Left lung (tissue), 10 donors: Measurements from ENCODE around the gene FAM193A. TPM values are rescaled to one million over a fixed set of nuclear protein-coding genes. Genes with fewer than 3 reads are reported as not detected.

Source experiments
- ATAC-seq: fragments of 200-7000 bp; cut with Tn5 transposase; one replicate; pipeline ENCODE4 v1.9.1; 2020; ENCODE audit warnings: moderate library complexity
- DNase-seq, 4 donors: peaks; one replicate each; pipeline ENCODE4 v3.0.0-alpha.2; 2013 to 2020
- H3K27ac ChIP-seq, 2 donors: fragments of 200-600 bp; sonication (generic) in 1 of 2; one replicate each; pipeline versions ENCODE4 v1.5.0 to v1.8.0; 2020 to 2021
- H3K27me3 ChIP-seq, 2 donors: fragments of 200-600 bp; sonication (generic) in 1 of 2; one replicate each; pipeline versions ENCODE4 v1.5.0 to v1.8.0; 2020 to 2021
- H3K36me3 ChIP-seq, 2 donors: fragments of 200-600 bp; sonication (generic) in 1 of 2; one replicate each; pipeline versions ENCODE4 v1.5.0 to v1.8.0; 2020 to 2021
- H3K4me1 ChIP-seq, 2 donors: fragments of 200-600 bp; one replicate each; pipeline ENCODE4 v1.8.0; 2021
- H3K4me3 ChIP-seq, 2 donors: fragments of 200-600 bp; sonication (generic) in 1 of 2; one replicate each; pipeline versions ENCODE4 v1.5.0 to v1.8.0; 2020 to 2021; ENCODE audit warnings: mild to moderate bottlenecking in 1 of 2
- H3K9me3 ChIP-seq, 2 donors: fragments of 200-600 bp; sonication (generic) in 1 of 2; one replicate each; pipeline versions ENCODE4 v1.5.0 to v1.8.0; 2020 to 2021
- intact Hi-C, 2 donors: fragments of 100-400 bp; cut with DNase I; formaldehyde crosslinking; loops; one replicate each; pipeline versions ENCODE4 v1.11.2 to v1.14.2; 2022
- polyA plus RNA-seq, 6 donors: library from polyadenylated mRNA; unstranded; fragments of 120-200 nt; gene quantifications; one replicate each; pipeline ENCODE4 v1.2.1, GENCODE V29; 2013; ENCODE audit not compliant: insufficient read length in 6 of 6
- total RNA-seq, 2 donors: library from RNA; stranded (reverse); fragmentation: NEBNext Ultra II Directional; extraction: Animal tissue kit (Norgen Biotek cat#: 25700); gene quantifications; one replicate each; pipeline ENCODE4 v1.2.1, GENCODE V29; 2021
- TF ChIP-seq, protein P1 (sequence below), 2 donors: fragments of 200-600 bp; sonication (generic) in 1 of 2; IDR thresholded peaks; one replicate each; pipeline versions ENCODE4 v1.5.0 to v1.8.0; 2021; ENCODE audit warnings: antibody characterized with exemption in 2 of 2
- donor health status: DM: no; HTN: yes; CAD: no.
- donor health status: DM: no; HTN: no; CAD: no.

The FAM193A gene
- total and polyA plus RNA-seq, 8 donors: 22.3 to 35.9 (median 30.6) TPM

DNA sequence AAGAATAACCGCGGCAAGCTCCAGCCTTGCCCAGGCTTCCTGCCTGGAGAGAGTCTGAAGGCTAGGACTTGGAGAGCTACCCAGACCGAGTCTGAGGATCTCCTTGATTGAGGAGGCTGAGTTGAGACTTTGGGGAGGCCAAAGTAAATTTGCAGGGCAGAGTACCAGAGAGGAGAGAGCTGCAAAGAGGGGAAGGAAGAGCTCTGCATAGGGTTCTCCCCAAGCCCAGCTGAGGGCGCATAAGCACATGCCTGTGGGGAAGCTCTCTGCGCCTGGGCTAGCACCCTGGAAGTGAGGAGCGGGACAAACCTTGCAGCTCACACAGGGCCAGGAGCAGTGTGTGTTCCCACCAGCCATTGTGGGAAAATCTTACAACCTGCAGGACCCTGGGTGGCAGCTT, 56.1 kb downstream of the FAM193A start:
- Histone ChIP-seq H3K4me1 (peaks cover 24 to 70% of the 10 kb centered on the region in 2 donors), H3K4me3 (no peak overlapping the region), H3K36me3 (peaks cover 0 to 12% of the 10 kb centered on the region in 2 donors), H3K27me3 (no peaks in the 10 kb centered on the region), H3K9me3 (no peaks in the 10 kb centered on the region), H3K27ac (peak overlapping the region in 1 of 2 donors; percentile 71)
- TF ChIP-seq, protein P1, sequence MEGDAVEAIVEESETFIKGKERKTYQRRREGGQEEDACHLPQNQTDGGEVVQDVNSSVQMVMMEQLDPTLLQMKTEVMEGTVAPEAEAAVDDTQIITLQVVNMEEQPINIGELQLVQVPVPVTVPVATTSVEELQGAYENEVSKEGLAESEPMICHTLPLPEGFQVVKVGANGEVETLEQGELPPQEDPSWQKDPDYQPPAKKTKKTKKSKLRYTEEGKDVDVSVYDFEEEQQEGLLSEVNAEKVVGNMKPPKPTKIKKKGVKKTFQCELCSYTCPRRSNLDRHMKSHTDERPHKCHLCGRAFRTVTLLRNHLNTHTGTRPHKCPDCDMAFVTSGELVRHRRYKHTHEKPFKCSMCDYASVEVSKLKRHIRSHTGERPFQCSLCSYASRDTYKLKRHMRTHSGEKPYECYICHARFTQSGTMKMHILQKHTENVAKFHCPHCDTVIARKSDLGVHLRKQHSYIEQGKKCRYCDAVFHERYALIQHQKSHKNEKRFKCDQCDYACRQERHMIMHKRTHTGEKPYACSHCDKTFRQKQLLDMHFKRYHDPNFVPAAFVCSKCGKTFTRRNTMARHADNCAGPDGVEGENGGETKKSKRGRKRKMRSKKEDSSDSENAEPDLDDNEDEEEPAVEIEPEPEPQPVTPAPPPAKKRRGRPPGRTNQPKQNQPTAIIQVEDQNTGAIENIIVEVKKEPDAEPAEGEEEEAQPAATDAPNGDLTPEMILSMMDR (IDR thresholded peaks at IDR 0.05): no peak
- intact Hi-C loops: no loop called here
- DNase-seq (no peak), ATAC-seq (peak; percentile 41)

DNA sequence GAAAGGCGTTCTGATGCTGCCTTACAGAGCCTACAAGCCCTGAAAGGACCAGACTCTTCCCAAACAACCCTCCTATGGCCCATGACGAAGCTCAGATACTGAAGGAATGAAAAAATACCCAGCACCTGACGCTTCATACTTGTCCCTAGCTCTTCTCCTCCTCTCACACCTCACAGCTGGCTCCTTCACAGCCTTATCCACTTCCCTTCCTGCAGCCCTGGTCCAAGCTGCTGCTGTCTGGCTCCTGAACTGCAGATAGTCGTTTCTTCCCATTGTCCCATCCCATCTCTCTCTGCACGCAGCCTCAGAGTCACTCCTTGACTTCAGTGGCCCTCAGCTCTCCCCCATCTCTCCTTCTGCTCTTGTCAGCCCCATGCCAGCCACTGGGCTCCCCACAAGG, 56.6 kb downstream of the FAM193A start:
- intact Hi-C loops: no loop called here
- Histone ChIP-seq H3K27ac (peak overlapping the region in 1 of 2 donors; percentile 71), H3K36me3 (peaks cover 0 to 12% of the 10 kb centered on the region in 2 donors), H3K4me1 (peaks cover 24 to 70% of the 10 kb centered on the region in 2 donors), H3K4me3 (no peak overlapping the region), H3K9me3 (no peaks in the 10 kb centered on the region), H3K27me3 (no peaks in the 10 kb centered on the region)
- TF ChIP-seq, protein P1 (IDR thresholded peaks at IDR 0.05): no peak
- no peak for DNase-seq
- no peak for ATAC-seq

DNA sequence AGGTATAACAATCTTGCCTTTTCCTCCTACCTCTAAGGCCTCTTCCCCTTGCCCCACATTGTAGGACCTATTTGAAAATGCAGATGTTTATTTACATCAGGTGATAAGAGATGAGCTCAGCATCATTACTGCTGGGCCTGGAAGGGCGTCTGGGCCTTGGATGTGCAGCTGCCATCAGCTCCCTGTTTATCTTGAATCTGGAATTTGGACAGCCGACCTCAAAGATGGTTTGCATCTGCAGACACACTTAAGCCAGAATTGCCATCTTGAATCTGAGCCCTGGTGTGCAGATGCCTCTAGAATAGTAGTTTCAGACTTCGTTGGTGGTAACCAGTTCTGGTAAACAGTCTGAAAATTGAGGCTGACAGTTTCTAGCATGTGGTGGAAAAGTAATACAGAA, 59.0 kb downstream of the FAM193A start:
- Histone ChIP-seq H3K9me3 (no peaks in the 10 kb centered on the region), H3K36me3 (peaks cover 0 to 18% of the 10 kb centered on the region in 2 donors), H3K4me3 (no peak overlapping the region), H3K4me1 (peaks cover 34 to 71% of the 10 kb centered on the region in 2 donors), H3K27ac (no peak overlapping the region), H3K27me3 (no peaks in the 10 kb centered on the region)
- ATAC-seq (no peak), DNase-seq (no peak)
- intact Hi-C loops: no loop called here
- TF ChIP-seq, protein P1 (IDR thresholded peaks at IDR 0.05): no peak

DNA sequence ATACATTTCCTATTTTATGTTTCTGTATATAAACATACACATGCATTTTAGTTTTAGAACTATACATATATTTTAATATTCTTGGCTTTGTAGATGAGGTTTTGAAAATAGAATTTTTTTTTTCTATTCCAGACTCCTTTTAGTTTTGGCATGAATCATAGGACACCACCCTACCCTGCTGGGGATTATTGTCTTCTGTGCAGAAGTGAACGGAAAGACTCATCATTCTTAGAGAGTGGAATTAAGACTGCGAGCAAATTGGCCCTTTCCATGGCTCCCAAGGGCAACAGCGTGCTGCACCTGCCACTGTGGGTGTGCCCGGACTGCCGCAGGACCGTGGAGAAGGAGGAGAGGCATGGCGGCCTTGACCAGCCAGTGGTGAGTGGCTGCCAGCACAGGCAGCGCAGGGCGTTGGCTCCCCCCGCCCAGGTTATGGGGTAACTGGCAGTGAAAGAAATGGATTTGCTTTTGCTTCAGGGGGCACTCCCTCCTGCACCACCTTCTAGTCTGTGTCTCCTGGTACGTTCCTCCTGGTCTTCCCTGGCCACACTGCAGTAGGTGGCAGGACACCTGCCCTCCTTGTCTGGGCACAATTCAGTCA, 59.6 kb downstream of the FAM193A start:
- DNase-seq: no peak
- Histone ChIP-seq H3K27me3 (no peaks in the 10 kb centered on the region), H3K4me1 (peaks cover 30 to 65% of the 10 kb centered on the region in 2 donors), H3K4me3 (no peak overlapping the region), H3K36me3 (peaks cover 0 to 20% of the 10 kb centered on the region in 2 donors), H3K27ac (no peak overlapping the region), H3K9me3 (no peaks in the 10 kb centered on the region)
- ATAC-seq: no peak
- TF ChIP-seq, protein P1 (IDR thresholded peaks at IDR 0.05): no peak
- intact Hi-C loops: no loop called here

DNA sequence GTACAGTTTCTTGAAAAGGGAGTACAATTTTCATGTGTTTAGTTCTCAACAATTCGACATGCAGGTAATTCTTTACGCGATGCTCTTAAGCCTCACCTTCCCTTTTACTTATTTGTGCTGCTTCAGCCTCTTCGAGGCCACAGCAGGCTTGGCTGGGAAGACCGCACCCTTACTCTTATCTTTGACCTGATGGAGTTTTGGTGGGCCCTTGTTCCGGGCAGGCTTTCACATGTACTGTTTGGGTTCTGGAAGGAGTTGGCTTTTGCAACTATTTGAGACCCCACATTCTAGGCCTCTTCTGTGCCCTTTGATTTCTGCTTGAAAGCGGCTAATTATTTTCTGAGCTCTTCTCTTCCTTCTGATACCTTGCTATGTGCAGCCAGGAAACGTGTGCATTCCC, 60.2 kb downstream of the FAM193A start:
- H3K27ac ChIP-seq: no peak overlapping the region
- H3K27me3 ChIP-seq: no peaks in the 10 kb centered on the region
- ATAC-seq (no peak), DNase-seq (no peak)
- H3K4me3 ChIP-seq: no peak overlapping the region
- peaks cover 0 to 20% of the 10 kb centered on the region in 2 donors for H3K36me3 ChIP-seq
- H3K4me1 ChIP-seq: peaks cover 24 to 59% of the 10 kb centered on the region in 2 donors
- intact Hi-C loops: no loop called here
- H3K9me3 ChIP-seq: no peaks in the 10 kb centered on the region
- TF ChIP-seq, protein P1 (IDR thresholded peaks at IDR 0.05): no peak
